ENCODE measurements around the gene STK16.

The STK16 gene

GRCh38 chr2:219213486-219214071 lies 31.7 kb upstream of the STK16 start:
- DNase-seq (ENCODE audit: low read depth in 2 of 3, low spot score in 1 of 3), result no peak

GRCh38 chr2:219214141-219214540 lies 31.1 kb upstream of the STK16 start:
- DNase-seq (ENCODE audit: low read depth in 2 of 3, low spot score in 1 of 3), result no peak

DNA sequence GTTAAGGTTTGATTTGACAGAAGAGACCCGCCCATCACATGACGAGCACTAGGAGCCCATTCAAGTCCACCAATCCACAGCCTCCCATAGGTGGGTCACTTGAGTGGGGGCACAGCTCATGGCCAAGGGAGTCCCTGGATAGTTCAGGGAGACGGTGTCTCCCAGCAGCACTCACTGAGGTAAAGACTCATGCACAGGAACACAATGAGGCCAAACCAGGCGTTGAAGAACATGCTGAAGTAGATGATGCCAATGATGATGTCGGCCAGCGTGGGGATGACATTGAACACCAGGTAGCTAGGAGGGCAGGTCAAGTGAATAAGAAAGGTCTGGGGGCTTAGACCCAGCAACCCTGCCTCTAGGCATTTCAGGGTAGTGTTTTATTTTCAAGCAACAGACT lies 30.5 kb upstream of the STK16 start:
- no peak for DNase-seq (ENCODE audit: low read depth in 2 of 3, low spot score in 1 of 3)

DNA sequence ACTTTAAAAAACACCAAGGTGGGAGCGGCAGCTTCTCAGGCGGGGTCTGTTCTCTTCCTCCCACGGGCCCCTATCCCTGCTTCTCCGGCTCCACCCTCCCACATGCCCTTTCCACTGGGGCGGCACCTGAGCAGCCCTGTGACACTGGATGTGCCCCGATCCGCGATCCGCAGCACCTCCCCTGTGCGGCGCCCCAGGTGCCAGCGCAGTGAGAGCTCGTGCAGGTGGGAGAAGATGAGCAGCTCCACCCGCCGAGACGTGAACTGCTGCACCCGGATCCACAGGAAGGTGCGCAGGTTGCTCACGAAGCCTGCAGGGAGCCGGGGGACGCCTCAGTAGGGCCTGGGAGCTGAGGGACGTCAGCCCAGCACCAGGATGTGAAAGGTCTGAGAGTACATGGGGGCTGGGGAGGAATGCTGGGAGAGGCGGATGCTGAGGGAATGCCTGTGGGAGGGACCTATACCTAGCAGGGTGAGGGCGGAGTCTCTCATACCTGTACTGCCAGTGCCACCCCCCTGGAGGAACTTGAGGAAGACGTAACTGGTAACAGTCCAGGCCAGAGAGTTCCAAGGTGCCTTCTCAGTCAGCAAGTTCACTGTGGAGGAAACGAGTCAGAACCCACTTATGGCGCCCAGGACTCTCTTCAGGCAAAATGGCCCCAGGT lies 29.3 kb upstream of the STK16 start:
- no peak for DNase-seq (ENCODE audit: low read depth in 2 of 3, low spot score in 1 of 3)

GRCh38 chr2:219216535-219216915 lies 28.8 kb upstream of the STK16 start:
- DNase-seq (ENCODE audit: low read depth in 2 of 3, low spot score in 1 of 3), result no peak

- DNase-seq (ENCODE audit: low read depth in 2 of 3, low spot score in 1 of 3), result peak in 1 of 3 donors; percentile 24
These were observed 27.0 kb upstream of the STK16 start for GRCh38 chr2:219218217-219218731.

GRCh38 chr2:219218732-219219701 lies 26.3 kb upstream of the STK16 start, which contains the start of gene ABCB6:
Gene ABCB6, minus strand, starts transcription at chr2:219218958. Its CDS starts 285 bp downstream, at chr2:219218673.
- peak; percentile 85 to 88 (median 85) for DNase-seq (ENCODE audit: low read depth in 2 of 3, low spot score in 1 of 3)

- no peak for DNase-seq (ENCODE audit: low read depth in 2 of 3, low spot score in 1 of 3)
These were observed 25.3 kb upstream of the STK16 start for GRCh38 chr2:219219784-219220532.

GRCh38 chr2:219220652-219221402 lies 24.5 kb upstream of the STK16 start:
- no peak for DNase-seq (ENCODE audit: low read depth in 2 of 3, low spot score in 1 of 3)

- no peak for DNase-seq (ENCODE audit: low read depth in 2 of 3, low spot score in 1 of 3)
These were observed 23.2 kb upstream of the STK16 start for GRCh38 chr2:219221957-219222518.

GRCh38 chr2:219223831-219224610 lies 21.3 kb upstream of the STK16 start:
- no peak for DNase-seq (ENCODE audit: low read depth in 2 of 3, low spot score in 1 of 3)

DNA sequence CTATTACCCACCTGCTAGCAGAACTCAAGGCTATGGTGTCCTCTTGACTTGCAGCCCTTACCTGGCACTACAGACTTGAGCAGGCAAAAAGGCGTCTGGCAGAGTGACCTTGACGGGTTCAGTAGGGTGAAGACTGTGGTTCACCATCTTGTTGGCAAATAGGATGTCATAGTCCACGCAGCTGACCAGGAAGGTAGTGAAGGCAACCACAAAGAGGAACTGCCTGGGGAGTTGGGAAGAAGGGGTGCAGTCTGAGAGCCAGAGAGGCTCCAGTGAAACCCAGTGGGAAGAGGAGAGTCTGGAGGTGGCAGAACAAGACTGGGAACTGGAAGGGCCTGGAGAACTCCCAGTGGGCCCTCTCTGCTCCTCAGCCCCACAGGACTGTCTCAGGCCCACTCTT lies 19.9 kb upstream of the STK16 start:
- no peak for DNase-seq (ENCODE audit: low read depth in 2 of 3, low spot score in 1 of 3)

- DNase-seq (ENCODE audit: low read depth in 2 of 3, low spot score in 1 of 3), result no peak
These were observed 17.0 kb upstream of the STK16 start for GRCh38 chr2:219228041-219228910.

GRCh38 chr2:219228911-219229304 lies 16.4 kb upstream of the STK16 start:
- no peak for DNase-seq (ENCODE audit: low read depth in 2 of 3, low spot score in 1 of 3)

DNA sequence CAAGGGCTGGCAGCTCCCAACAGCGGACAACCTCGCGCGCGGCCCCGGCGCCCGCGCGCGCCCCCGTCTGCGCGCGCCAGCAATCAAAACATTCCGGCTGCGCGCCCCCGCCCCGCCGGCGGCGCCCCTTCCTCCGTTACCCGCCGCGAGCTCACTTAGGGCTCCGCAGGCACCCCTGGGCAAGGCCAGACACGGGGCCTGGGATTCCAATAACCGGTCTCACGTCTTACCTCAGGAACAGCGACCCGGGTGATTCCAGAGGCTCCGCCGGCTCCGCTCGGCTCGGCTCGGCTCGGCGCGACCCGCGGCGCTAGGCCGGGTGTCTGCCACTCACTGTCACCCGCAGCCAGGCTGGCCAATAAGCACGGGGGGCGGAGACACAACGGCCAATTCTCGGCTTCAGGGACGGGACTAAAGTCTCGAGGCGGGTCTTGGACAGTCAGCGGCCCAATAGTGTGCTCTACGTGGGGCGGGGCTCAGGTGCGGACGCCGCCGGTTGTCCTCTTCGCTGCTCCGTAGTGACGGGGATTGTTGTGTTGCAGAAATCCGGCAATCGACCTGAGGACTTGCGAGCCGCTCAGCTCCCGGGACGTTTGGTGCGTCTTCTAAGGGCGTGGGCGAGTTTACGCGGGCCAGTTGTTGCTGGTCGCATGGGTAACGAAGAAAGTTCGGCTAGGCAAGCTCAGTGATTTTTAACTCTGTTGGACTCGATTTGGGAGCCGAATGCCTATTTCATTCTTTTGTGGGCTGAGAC lies 15.8 kb upstream of the STK16 start, which contains the start of the genes ANKZF1 and ATG9A:
ANKZF1 (plus strand) TSS at position 502 of the 754 bp plus-strand sequence. CDS start 452 bp downstream, outside the sequence.
ATG9A (minus strand) TSS at position 332 of the 754 bp plus-strand sequence. CDS start 1,612 bp downstream, outside the sequence.
- DNase-seq (ENCODE audit: low read depth in 2 of 3, low spot score in 1 of 3), result peak; percentile 97 to 98 (median 97)

- DNase-seq (ENCODE audit: low read depth in 2 of 3, low spot score in 1 of 3), result peak; percentile 34 to 58 (median 42)
These were observed 15.2 kb upstream of the STK16 start for GRCh38 chr2:219230059-219230540.

DNA sequence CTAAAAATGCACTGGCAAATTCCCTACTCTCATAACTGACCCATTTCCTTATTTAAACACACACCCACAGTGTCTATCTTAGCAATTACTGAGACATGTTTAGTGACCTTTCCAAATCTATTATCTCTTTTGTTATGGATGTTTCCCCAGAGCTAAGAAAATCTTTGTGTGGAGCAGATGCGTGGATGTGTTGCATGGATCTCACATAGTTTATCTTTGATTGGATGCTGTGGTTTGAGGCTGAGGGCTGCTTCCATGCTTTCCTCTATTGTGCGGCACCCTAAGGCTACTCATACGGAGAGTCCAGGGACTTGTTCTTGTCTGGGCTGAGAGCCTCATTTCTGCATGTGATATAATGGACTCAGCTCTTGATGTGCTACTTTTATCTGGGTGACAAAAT lies 10.9 kb upstream of the STK16 start:
- DNase-seq (ENCODE audit: low read depth in 2 of 3, low spot score in 1 of 3), result no peak

Data from stimulated activated CD4-positive, alpha-beta T cell treated with anti-CD3 and anti-CD28 coated beads, Interleukin-12 subunit alpha, Interleukin-12 subunit beta, amount 100 ng/mL, for 48 hours (primary cell).